A549 (cell line): ENCODE measurements around the gene CACTIN. TPM values are rescaled to one million over a fixed set of nuclear protein-coding genes. Genes with fewer than 3 reads are reported as not detected.

Experiments used
- ATAC-seq, 2 experiments: fragments of 200-7000 bp in 1 of 2; fragments of >200 bp in 1 of 2; cut with Nextera tagmentation in 1 of 2; cut with Tn5 transposase in 1 of 2; 3 replicates each; pipeline versions ENCODE4 v1.8.0 to v1.9.1; 2018 to 2020; ENCODE audit warnings: mild to moderate bottlenecking in 1 of 2, moderate library complexity in 1 of 2
- CTCF ChIA-PET: fragments of 300-600 bp; sonication (Branson Sonifier 250); formaldehyde crosslinking; extraction: SDS; loops from one replicate; lab custom pipeline; 2021; ENCODE audit warnings: antibody characterized with exemption, inconsistent platforms; lab: Yijun Ruan, JAX
- POLR2A ChIA-PET: fragments of 350-600 bp; formaldehyde crosslinking; extraction: SDS; loops from one replicate; lab custom pipeline; 2021; ENCODE audit warnings: antibody characterized with exemption, inconsistent platforms; lab: Yijun Ruan, JAX
- DNase-seq, 2 experiments: peaks; one replicate each; pipeline versions ENCODE4 v3.0.0 to v3.0.0-alpha.2; 2011 to 2016; ENCODE audit warnings: low read depth in 1 of 2, low spot score in 1 of 2
- FAIRE-seq: peaks from 2 replicates; lab custom pipeline; 2011; peaks lifted over from hg19 to GRCh38; lab: Jason Lieb, UNC
- H3K27ac ChIP-seq, 2 experiments: fragments of >200 bp; sonication (Bioruptor Twin); formaldehyde crosslinking; 3 replicates each; pipeline ENCODE4 v1.5.1; 2016 to 2017
- H3K4me1 ChIP-seq: fragments of >200 bp; sonication (Bioruptor Twin); formaldehyde crosslinking; 3 replicates; pipeline ENCODE4 v1.6.1; 2016
- H3K4me2 ChIP-seq: fragments of >200 bp; sonication (Bioruptor Twin); formaldehyde crosslinking; 3 replicates; pipeline ENCODE4 v1.6.1; 2016
- H3K4me3 ChIP-seq: fragments of >200 bp; sonication (Bioruptor Twin); formaldehyde crosslinking; 3 replicates; pipeline ENCODE4 v1.5.1; 2016
- H3K9me3 ChIP-seq: fragments of >200 bp; sonication (Bioruptor Twin); formaldehyde crosslinking; 3 replicates; pipeline ENCODE4 v1.6.1; 2016
- EHMT2 ChIP-seq: fragments of 200-600 bp; sonication (generic); IDR thresholded peaks from 2 replicates; pipeline ENCODE4 v1.6.1; 2016; ENCODE audit warnings: antibody characterized with exemption, low read depth, mild to moderate bottlenecking, moderate library complexity
- EP300 ChIP-seq, 2 experiments: fragments of >200 bp; sonication (Bioruptor Twin); formaldehyde crosslinking; IDR thresholded peaks; 2 replicates in 1 of 2; 3 replicates in 1 of 2; pipeline ENCODE4 v1.6.1; 2016 to 2017
- FOSL2 ChIP-seq, 2 experiments: fragments of 450-650 bp in 1 of 2; fragments of >200 bp in 1 of 2; sonication (Bioruptor Twin) in 1 of 2; formaldehyde crosslinking; IDR thresholded peaks; 2 replicates each; pipeline versions ENCODE4 v1.5.0 to v1.6.1; 2016 to 2020; ENCODE audit warnings: mild to moderate bottlenecking in 1 of 2, moderate library complexity in 1 of 2
- FOXS1 ChIP-seq: fragments of 250-450 bp; sonication (Bioruptor Pico); IDR thresholded peaks from 2 replicates; pipeline ENCODE4 v1.5.0; 2020; ENCODE audit warnings: mild to moderate bottlenecking, moderate library complexity
- GATA3 ChIP-seq: IDR thresholded peaks from 2 replicates; pipeline ENCODE4 v1.6.1; 2012; ENCODE audit warnings: borderline replicate concordance
- HOXA7 ChIP-seq: fragments of 250-450 bp; sonication (Bioruptor Pico); IDR thresholded peaks from 2 replicates; pipeline ENCODE4 v1.5.0; 2020; ENCODE audit warnings: mild to moderate bottlenecking, moderate library complexity
- HOXB5 ChIP-seq: fragments of 250-450 bp; sonication (Bioruptor Pico); IDR thresholded peaks from 2 replicates; pipeline ENCODE4 v1.5.0; 2020; ENCODE audit warnings: mild to moderate bottlenecking, moderate library complexity
- MAFK ChIP-seq: fragments of 450-650 bp; IDR thresholded peaks from 2 replicates; pipeline ENCODE4 v1.6.1; 2014; ENCODE audit not compliant: partially characterized antibody
- MAZ ChIP-seq: fragments of 150-350 bp; IDR thresholded peaks from 2 replicates; pipeline ENCODE4 v1.6.1; 2014; ENCODE audit warnings: antibody characterized with exemption, low read depth, low read length, borderline replicate concordance
- NR3C1 ChIP-seq: fragments of >200 bp; sonication (Bioruptor Twin); formaldehyde crosslinking; IDR thresholded peaks from 3 replicates; pipeline ENCODE4 v1.6.1; 2017
- PHF8 ChIP-seq: fragments of 200-600 bp; sonication (generic); IDR thresholded peaks from 2 replicates; pipeline ENCODE4 v1.6.1; 2016; ENCODE audit warnings: low read depth, mild to moderate bottlenecking, antibody characterized with exemption, moderate library complexity, borderline replicate concordance
- POLR2A ChIP-seq: IDR thresholded peaks from 2 replicates; pipeline ENCODE4 v1.6.1; 2012; ENCODE audit warnings: mild to moderate bottlenecking, low read length
- RAD21 ChIP-seq, 2 experiments: fragments of >200 bp in 1 of 2; sonication (Bioruptor Twin) in 1 of 2; formaldehyde crosslinking in 1 of 2; IDR thresholded peaks in 1 of 2; conservative IDR thresholded peaks in 1 of 2; 2 replicates in 1 of 2; 3 replicates in 1 of 2; pipeline ENCODE4 v1.6.1; 2012 to 2018; ENCODE audit warnings: inconsistent platforms in 1 of 2
- SMC3 ChIP-seq: fragments of >200 bp; sonication (Bioruptor Twin); formaldehyde crosslinking; IDR thresholded peaks from 3 replicates; pipeline ENCODE4 v1.6.1; 2018; ENCODE audit warnings: inconsistent platforms
- ZC3H11A ChIP-seq: fragments of 450-650 bp; IDR thresholded peaks from 2 replicates; pipeline ENCODE4 v1.6.1; 2014; ENCODE audit warnings: antibody characterized with exemption, mild to moderate bottlenecking
- ZFP36 ChIP-seq: fragments of 450-650 bp; IDR thresholded peaks from 2 replicates; pipeline ENCODE4 v1.6.1; 2014; ENCODE audit warnings: borderline replicate concordance; ENCODE audit not compliant: partially characterized antibody
- WGBS: methylation state at CpG from one replicate; pipeline ENCODE4 v1.1.6; 2017; ENCODE audit errors: missing lambda C conversion rate; 5-methylcytosine and 5-hydroxymethylcytosine counted together
- polyA plus RNA-seq, 4 experiments: library from polyadenylated mRNA; depleted of rRNA in 3 of 4; stranded (reverse); fragments of >200 nt; fragmentation: RNase III in 1 of 4; extraction: RNeasy Plus Mini Kit Qiagen cat#74134 plus additional on column Dnase treatment in 1 of 4; gene quantifications; 2 replicates in 3 of 4; 3 replicates in 1 of 4; pipeline ENCODE4 v1.2.3, GENCODE V29; 2011 to 2017
- TF ChIP-seq, protein P1 (sequence below): fragments of >200 bp; sonication (Bioruptor Twin); formaldehyde crosslinking; IDR thresholded peaks from 3 replicates; pipeline ENCODE4 v1.6.1; 2016
- TF ChIP-seq, protein P2 (sequence below): fragments of 200-600 bp; sonication (generic); IDR thresholded peaks from 2 replicates; pipeline ENCODE4 v1.6.1; 2016; ENCODE audit warnings: antibody characterized with exemption, mild to moderate bottlenecking, moderate library complexity

Gene CACTIN
- polyA plus RNA-seq, 2 of the 4 experiments (the other 2 are of a cell fraction) = 8.3 to 14.9 TPM

DNA sequence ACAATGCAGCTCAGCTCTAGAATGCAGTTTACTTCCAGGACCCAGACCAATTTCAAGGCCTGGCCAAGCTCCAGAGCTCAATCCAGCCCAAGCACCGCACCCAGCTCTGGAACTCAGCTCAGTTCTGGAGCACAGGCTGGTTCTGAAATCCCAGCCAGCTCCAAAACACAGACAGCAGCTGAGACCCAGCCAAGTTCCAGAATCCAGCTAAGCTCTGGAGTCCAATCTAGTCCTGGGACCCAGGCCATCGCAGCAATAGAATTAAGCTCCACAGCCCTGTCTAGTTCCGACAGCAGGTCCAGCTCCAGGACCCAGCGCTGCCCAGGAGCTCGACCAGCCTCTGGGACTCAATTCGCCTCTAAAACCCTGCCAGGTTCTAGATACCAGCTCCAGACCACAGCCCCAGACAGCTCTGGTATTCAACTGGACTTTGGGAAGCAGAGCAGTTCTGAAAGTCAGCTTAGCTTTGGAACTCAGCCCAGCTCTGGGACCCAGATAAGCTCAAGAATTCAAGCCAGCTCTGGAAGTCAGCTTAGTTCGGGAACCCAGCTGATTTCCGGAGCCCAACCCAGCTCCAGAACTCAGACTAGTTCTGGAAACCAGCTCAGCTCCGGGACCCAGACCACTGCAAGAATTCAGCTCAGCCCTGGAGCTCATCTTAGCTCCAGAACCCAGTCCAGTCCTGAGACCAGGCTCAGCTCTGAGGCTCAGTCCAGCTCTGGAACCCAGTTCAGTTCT is 34.5 kb downstream of the CACTIN start:
- DNase-seq (no peak), FAIRE-seq (no peak), ATAC-seq (no peak)
- WGBS = 0% methylated on average over 1 of the region's 9 CpGs
- ChIA-PET POLR2A (no interaction called here), CTCF (interaction anchor here (0.5 to 1.6 kb wide), 5 partner anchors 8 to 381 kb away, joined by 3 to 6 read pairs (median 4); no protein-coding TSS in a partner anchor)
- TF ChIP-seq FOXS1 (CRISPR knock-in tag) (no peak), MAZ (no peak), ZFP36 (no peak)
- Histone ChIP-seq H3K27ac (no peak overlapping the region), H3K4me1 (no peaks in the 10 kb centered on the region), H3K4me2 (no peak overlapping the region), H3K9me3 (peaks cover 8% of the 10 kb centered on the region; the same call in 2 of the 3 replicates), H3K4me3 (no peak overlapping the region)

DNA sequence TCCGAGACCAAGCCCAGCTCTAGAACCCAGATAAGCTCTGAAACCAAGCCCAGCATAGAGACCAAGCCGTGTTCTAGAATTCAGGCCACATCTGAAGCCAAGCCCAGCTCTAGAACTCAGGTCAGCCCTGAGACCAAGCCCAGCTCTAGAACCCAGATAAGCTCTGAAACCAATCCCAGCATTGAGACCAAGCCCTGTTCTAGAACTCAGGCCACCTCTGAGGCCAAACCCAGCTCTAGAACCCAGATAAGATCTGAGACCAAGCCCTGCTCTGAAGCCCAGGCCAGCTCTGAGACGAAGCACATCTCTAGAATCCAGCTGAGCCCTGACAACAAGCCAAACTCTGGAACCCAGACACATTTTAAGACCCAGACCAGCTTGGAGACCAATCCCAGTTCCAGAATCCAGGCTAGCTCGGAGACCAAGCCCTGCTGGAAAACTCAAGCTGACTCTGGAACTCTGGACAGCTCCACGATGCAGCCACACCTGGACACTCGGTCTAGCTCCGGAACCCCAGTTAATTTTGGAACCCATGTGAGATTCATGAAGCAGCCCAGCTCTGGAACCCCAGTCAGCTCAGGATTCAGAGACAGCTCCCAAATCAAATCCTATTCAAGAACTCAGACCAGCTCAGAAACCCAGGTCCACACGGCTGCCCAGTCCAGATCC is 35.5 kb downstream of the CACTIN start:
- FAIRE-seq (no peak), ATAC-seq (no peak), DNase-seq (no peak)
- Histone ChIP-seq H3K4me3 (no peak overlapping the region), H3K4me2 (no peak overlapping the region), H3K4me1 (peaks cover 7% of the 10 kb centered on the region; the same call in 1 of the 3 replicates), H3K9me3 (peaks cover 8% of the 10 kb centered on the region; the same call in 2 of the 3 replicates), H3K27ac (no peak overlapping the region)
- ChIA-PET CTCF (interaction anchor here (0.5 to 1.8 kb wide), 8 partner anchors 9 to 380 kb away, joined by 3 to 4 read pairs (median 4); no protein-coding TSS in a partner anchor), POLR2A (no interaction called here)
- WGBS = 28% methylated on average over 4 of the region's 8 CpGs
- TF ChIP-seq HOXB5 = no peak
- TF ChIP-seq ZC3H11A = no peak
- TF ChIP-seq PHF8 = no peak
- no peak for TF ChIP-seq EP300 (IDR thresholded peaks at IDR 0.05)
- no peak for TF ChIP-seq HOXA7
- TF ChIP-seq MAFK = no peak
- TF ChIP-seq NR3C1 = no peak
- TF ChIP-seq, protein P1, sequence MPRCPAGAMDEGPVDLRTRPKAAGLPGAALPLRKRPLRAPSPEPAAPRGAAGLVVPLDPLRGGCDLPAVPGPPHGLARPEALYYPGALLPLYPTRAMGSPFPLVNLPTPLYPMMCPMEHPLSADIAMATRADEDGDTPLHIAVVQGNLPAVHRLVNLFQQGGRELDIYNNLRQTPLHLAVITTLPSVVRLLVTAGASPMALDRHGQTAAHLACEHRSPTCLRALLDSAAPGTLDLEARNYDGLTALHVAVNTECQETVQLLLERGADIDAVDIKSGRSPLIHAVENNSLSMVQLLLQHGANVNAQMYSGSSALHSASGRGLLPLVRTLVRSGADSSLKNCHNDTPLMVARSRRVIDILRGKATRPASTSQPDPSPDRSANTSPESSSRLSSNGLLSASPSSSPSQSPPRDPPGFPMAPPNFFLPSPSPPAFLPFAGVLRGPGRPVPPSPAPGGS = no peak
- TF ChIP-seq, protein P2, sequence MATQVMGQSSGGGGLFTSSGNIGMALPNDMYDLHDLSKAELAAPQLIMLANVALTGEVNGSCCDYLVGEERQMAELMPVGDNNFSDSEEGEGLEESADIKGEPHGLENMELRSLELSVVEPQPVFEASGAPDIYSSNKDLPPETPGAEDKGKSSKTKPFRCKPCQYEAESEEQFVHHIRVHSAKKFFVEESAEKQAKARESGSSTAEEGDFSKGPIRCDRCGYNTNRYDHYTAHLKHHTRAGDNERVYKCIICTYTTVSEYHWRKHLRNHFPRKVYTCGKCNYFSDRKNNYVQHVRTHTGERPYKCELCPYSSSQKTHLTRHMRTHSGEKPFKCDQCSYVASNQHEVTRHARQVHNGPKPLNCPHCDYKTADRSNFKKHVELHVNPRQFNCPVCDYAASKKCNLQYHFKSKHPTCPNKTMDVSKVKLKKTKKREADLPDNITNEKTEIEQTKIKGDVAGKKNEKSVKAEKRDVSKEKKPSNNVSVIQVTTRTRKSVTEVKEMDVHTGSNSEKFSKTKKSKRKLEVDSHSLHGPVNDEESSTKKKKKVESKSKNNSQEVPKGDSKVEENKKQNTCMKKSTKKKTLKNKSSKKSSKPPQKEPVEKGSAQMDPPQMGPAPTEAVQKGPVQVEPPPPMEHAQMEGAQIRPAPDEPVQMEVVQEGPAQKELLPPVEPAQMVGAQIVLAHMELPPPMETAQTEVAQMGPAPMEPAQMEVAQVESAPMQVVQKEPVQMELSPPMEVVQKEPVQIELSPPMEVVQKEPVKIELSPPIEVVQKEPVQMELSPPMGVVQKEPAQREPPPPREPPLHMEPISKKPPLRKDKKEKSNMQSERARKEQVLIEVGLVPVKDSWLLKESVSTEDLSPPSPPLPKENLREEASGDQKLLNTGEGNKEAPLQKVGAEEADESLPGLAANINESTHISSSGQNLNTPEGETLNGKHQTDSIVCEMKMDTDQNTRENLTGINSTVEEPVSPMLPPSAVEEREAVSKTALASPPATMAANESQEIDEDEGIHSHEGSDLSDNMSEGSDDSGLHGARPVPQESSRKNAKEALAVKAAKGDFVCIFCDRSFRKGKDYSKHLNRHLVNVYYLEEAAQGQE = no peak
- no peak for TF ChIP-seq POLR2A
- TF ChIP-seq RAD21 (conservative IDR thresholded peaks at IDR 0.05 in 1 of 2, IDR thresholded peaks at IDR 0.05 in 1 of 2) = no peak
- no peak for TF ChIP-seq SMC3
- no peak for TF ChIP-seq EHMT2
- TF ChIP-seq GATA3 = no peak

DNA sequence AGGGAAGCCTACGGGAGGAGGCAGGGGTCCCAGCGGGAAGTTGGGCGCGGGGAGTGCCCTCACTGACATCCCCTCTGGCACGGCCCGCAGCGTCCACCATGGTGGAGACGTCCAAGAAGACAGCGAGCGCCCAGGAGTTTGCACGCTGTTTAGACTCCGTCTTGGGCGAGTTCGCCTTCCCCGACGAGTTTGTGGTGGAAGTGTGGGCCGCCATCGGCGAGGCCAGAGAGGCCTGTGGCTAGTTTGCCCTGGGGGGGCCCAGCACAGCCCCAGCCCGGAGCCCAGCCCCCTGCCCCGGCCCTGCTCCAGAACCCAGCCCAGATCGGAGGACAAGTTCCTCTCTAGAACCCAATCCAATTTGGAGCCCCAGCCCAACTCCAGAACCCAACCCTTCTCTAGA is 36.6 kb downstream of the CACTIN start:
- CTCF ChIA-PET = interaction anchor here (1.8 kb wide), 1 partner anchor 11 kb away, joined by 4 read pairs; no protein-coding TSS in a partner anchor
- Histone ChIP-seq H3K4me3 (no peak overlapping the region), H3K27ac (no peak overlapping the region), H3K9me3 (peaks cover 8% of the 10 kb centered on the region; the same call in 2 of the 3 replicates), H3K4me1 (peaks cover 11% of the 10 kb centered on the region; the same call in 1 of the 3 replicates), H3K4me2 (no peak overlapping the region)
- no peak for DNase-seq
- ATAC-seq = no peak
- POLR2A ChIA-PET = no interaction called here
- TF ChIP-seq FOSL2 (IDR thresholded peaks at IDR 0.05) (no peak), FOSL2 (CRISPR knock-in tag; IDR thresholded peaks at IDR 0.05) (no peak)
- no peak for FAIRE-seq
- 84% methylated on average over 18 of the region's 22 CpGs for WGBS
